Endothelial cell of umbilical vein (primary cell): Measurements from ENCODE around the gene SLC25A26. TPM values are rescaled to one million over a fixed set of nuclear protein-coding genes. Genes with fewer than 3 reads are reported as not detected.
A peak's percentile ranks its signal among the peaks of the same experiment; 100 is the strongest.

Experiments used
- BruUV-seq: library from RNA; stranded (reverse); fragments of 400-500 nt; replicated peaks from 2 replicates; lab custom pipeline; 2021; lab: Mats Ljungman, UMichigan
- CTCF ChIA-PET: fragments of 300-600, 350-600 bp; sonication (Branson Sonifier 250); formaldehyde crosslinking; loops from one replicate; lab custom pipeline; 2021; ENCODE audit warnings: antibody characterized with exemption, inconsistent platforms; lab: Charles Lee
- POLR2A ChIA-PET: fragments of 300-600, 350-600 bp; sonication (Branson Sonifier 250); formaldehyde crosslinking; loops from one replicate; lab custom pipeline; 2021; ENCODE audit warnings: antibody characterized with exemption, inconsistent platforms; lab: Charles Lee
- DNase-seq: peaks from one replicate; pipeline ENCODE4 v3.0.0-alpha.2; 2011; ENCODE audit warnings: low read depth, low spot score
- FAIRE-seq: peaks from 2 replicates; lab custom pipeline; 2011; peaks lifted over from hg19 to GRCh38; lab: Jason Lieb, UNC
- H2AFZ ChIP-seq: 2 replicates; pipeline ENCODE4 v1.6.0; 2012; ENCODE audit warnings: low read depth, low read length, control low read depth, inconsistent platforms
- H3K27ac ChIP-seq: 2 replicates; pipeline ENCODE4 v1.5.1; 2011; ENCODE audit warnings: low read depth, mild to moderate bottlenecking, control low read depth, low read length, moderate library complexity; ENCODE audit not compliant: insufficient read depth
- H3K27me3 ChIP-seq, 2 experiments: 2 replicates each; pipeline versions ENCODE4 v1.6.0 to v1.6.1; 2011; ENCODE audit warnings: low read length in 2 of 2, mixed read lengths in 1 of 2; ENCODE audit not compliant: control insufficient read depth in 2 of 2, insufficient read depth in 2 of 2
- H3K36me3 ChIP-seq, 2 experiments: 2 replicates in 1 of 2; 3 replicates in 1 of 2; pipeline ENCODE4 v1.5.1; 2011; ENCODE audit warnings: low read length in 2 of 2, mild to moderate bottlenecking in 1 of 2, moderate library complexity in 1 of 2; ENCODE audit not compliant: control insufficient read depth in 2 of 2, insufficient read depth in 2 of 2; ENCODE audit errors: extremely low read depth in 1 of 2
- H3K4me1 ChIP-seq: 3 replicates; pipeline ENCODE4 v1.5.1; 2011; ENCODE audit warnings: mild to moderate bottlenecking, low read length; ENCODE audit not compliant: control insufficient read depth, insufficient read depth; ENCODE audit errors: extremely low read depth
- H3K4me2 ChIP-seq: 2 replicates; pipeline ENCODE4 v1.6.1; 2011; ENCODE audit warnings: low read length, control low read depth, mixed read lengths; ENCODE audit not compliant: insufficient read depth
- H3K4me3 ChIP-seq, 3 experiments: fragments of 200-600 bp in 1 of 3; sonication (generic), shearing (Covaris generic) in 1 of 3; replicated peaks in 1 of 3; 2 replicates each; pipeline ENCODE4 v1.5.1; 2011 to 2016; ENCODE audit warnings: control low read depth in 3 of 3, low read length in 3 of 3, mild to moderate bottlenecking in 2 of 3, inconsistent platforms in 1 of 3, low read depth in 1 of 3, moderate library complexity in 1 of 3; ENCODE audit not compliant: insufficient read depth in 1 of 3
- H3K79me2 ChIP-seq: 2 replicates; pipeline ENCODE4 v1.6.0; 2012; ENCODE audit warnings: low read length, inconsistent platforms; ENCODE audit not compliant: control insufficient read depth, insufficient read depth
- H3K9ac ChIP-seq: replicated peaks from 2 replicates; pipeline ENCODE3; 2011; ENCODE audit warnings: low read length, control low read depth; ENCODE audit not compliant: insufficient read depth; ENCODE audit errors: extremely low read depth
- H3K9me1 ChIP-seq: replicated peaks from 3 replicates; pipeline ENCODE4 v1.6.0; 2011; ENCODE audit warnings: mild to moderate bottlenecking, low read length; ENCODE audit not compliant: control insufficient read depth, insufficient read depth; ENCODE audit errors: extremely low read depth
- H3K9me3 ChIP-seq: replicated peaks from 2 replicates; pipeline ENCODE4 v1.5.1; 2012; ENCODE audit warnings: low read length, inconsistent platforms; ENCODE audit not compliant: control insufficient read depth, insufficient read depth
- H4K20me1 ChIP-seq: replicated peaks from 2 replicates; pipeline ENCODE3; 2011; ENCODE audit warnings: mild to moderate bottlenecking, low read length; ENCODE audit not compliant: control insufficient read depth, insufficient read depth; ENCODE audit errors: extremely low read depth
- CTCF ChIP-seq, 2 donors: IDR thresholded peaks; 1 replicate in 1 of 2; 2 replicates in 1 of 2; pipeline ENCODE4 v1.5.1; 2011; ENCODE audit warnings: low read length in 2 of 2, mild to moderate bottlenecking in 2 of 2, moderate library complexity in 2 of 2, control low read depth in 1 of 2, inconsistent platforms in 1 of 2, low read depth in 1 of 2; ENCODE audit not compliant: insufficient read depth in 1 of 2; ENCODE audit errors: extremely low read depth in 1 of 2
- FOS ChIP-seq: IDR thresholded peaks from 2 replicates; pipeline ENCODE4 v1.6.1; 2011; ENCODE audit warnings: mild to moderate bottlenecking, low read length, moderate library complexity, borderline replicate concordance; ENCODE audit not compliant: insufficient read depth
- GATA2 ChIP-seq: IDR thresholded peaks from 2 replicates; pipeline ENCODE4 v1.7.0; 2011; ENCODE audit warnings: low read depth, mild to moderate bottlenecking, moderate library complexity, mixed read lengths, low read length; ENCODE audit not compliant: insufficient read length, insufficient read depth
- MAX ChIP-seq: IDR thresholded peaks from 2 replicates; pipeline ENCODE4 v1.6.1; 2011; ENCODE audit not compliant: insufficient read depth, insufficient read length
- POLR2AphosphoS5 ChIP-seq: IDR thresholded peaks from 2 replicates; pipeline ENCODE4 v1.6.1; 2012; ENCODE audit warnings: low read depth, mild to moderate bottlenecking, control low read depth, low read length, moderate library complexity; ENCODE audit not compliant: insufficient read depth
- dilution Hi-C: fragments of 300-500 bp; cut with MboI; formaldehyde crosslinking; loops from one replicate; pipeline ENCODE4 v1.15.0; 2019; ENCODE audit warnings: low sequenced_read_pairs; ENCODE audit not compliant: extremely low pct_ligation_motif_present
- intact Hi-C: fragments of 100-400 bp; cut with micrococcal nuclease; formaldehyde crosslinking; loops from one replicate; pipeline ENCODE4 v1.10.0; 2022
- polyA plus RNA-seq, 4 experiments: library from polyadenylated mRNA; depleted of rRNA in 3 of 4; stranded (reverse) in 3 of 4; unstranded in 1 of 4; fragments of >200 nt; gene quantifications; 2 replicates each; pipeline versions ENCODE4 v1.2.1 to v1.2.3, GENCODE V29; 2011 to 2012; ENCODE audit warnings: missing spikeins in 1 of 4
- total RNA-seq: library from RNA; stranded (reverse); gene quantifications from 2 replicates; pipeline ENCODE4 v1.2.3, GENCODE V29; 2021

The SLC25A26 gene
- total and polyA plus RNA-seq, 2 donors (not counting 3 experiments of a cell fraction or from before 2014, with no cell fraction given), result 11.8 to 23.5 TPM

GRCh38 chr3:66196633-66197032, 24.2 kb upstream of the SLC25A26 start:
- Histone ChIP-seq H3K9me1 (no peaks in the 10 kb centered on the region), H3K4me2 (no peak overlapping the region), H4K20me1 (no peaks in the 10 kb centered on the region), H3K27ac (no peak overlapping the region), H3K36me3 (no peaks in the 10 kb centered on the region), H2AFZ (no peak overlapping the region), H3K4me3 (no peak overlapping the region), H3K9me3 (no peaks in the 10 kb centered on the region), H3K79me2 (no peaks in the 10 kb centered on the region), H3K4me1 (peaks cover 3% of the 10 kb centered on the region), H3K27me3 (peaks cover 1 to 8% of the 10 kb centered on the region in 2 experiments), H3K9ac (no peak overlapping the region)
- ChIA-PET CTCF (interaction anchor here (0.6 to 1.7 kb wide), 9 partner anchors 160 to 854 kb away, joined by 3 to 11 read pairs (median 4); no protein-coding TSS in a partner anchor), POLR2A (no interaction called here)
- no peak for FAIRE-seq
- dilution Hi-C loops (no loop called here), intact Hi-C loops (loop anchor here (1.0 to 10.0 kb wide), 4 partner anchors 411 to 1662 kb away; no protein-coding TSS in a partner anchor)
- DNase-seq, result peak; percentile 15
- no TSS peak for BruUV-seq
- TF ChIP-seq GATA2 (no peak), CTCF (IDR thresholded peaks at IDR 0.05; ENCODE audit: extremely low read depth in 1 of 2, insufficient read depth in 1 of 2, low read depth in 1 of 2, low read length in 2 of 2) (peak; percentile 4 to 13), FOS (no peak), POLR2AphosphoS5 (no peak), MAX (no peak)
